ENCODE results near the gene RXRA. TPM values are rescaled to one million over a fixed set of nuclear protein-coding genes. Genes with fewer than 3 reads are reported as not detected.

Gene RXRA
- total RNA-seq, 1 experiment from 2014 or later, result 29.9 TPM

GRCh38 chr9:134318941-134319305 lies 7.3 kb upstream of the RXRA start:
- H3K36me3 Mint-ChIP-seq (ENCODE audit: insufficient read depth in 1 of 3, low read depth in 3 of 3), result no peaks in the 10 kb centered on the region
- no peak overlapping the region for H3K27ac Mint-ChIP-seq
- H3T11ph ChIP-seq (ENCODE audit: low read length), result no peak overlapping the region
- H3K27me3 ChIP-seq (ENCODE audit: insufficient read depth, low read length), result no peaks in the 10 kb centered on the region
- H3K4me2 ChIP-seq (ENCODE audit: insufficient read depth, insufficient read length, low read length), result no peak overlapping the region
- H2BK5ac ChIP-seq (ENCODE audit: insufficient read length, low read length), result no peak overlapping the region
- no peak overlapping the region for H2AFZ ChIP-seq (ENCODE audit: low read length)
- peaks cover 24 to 42% of the 10 kb centered on the region in 2 experiments for H3K4me1 Mint-ChIP-seq
- H4K5ac ChIP-seq (ENCODE audit: insufficient read length, low read depth, low read length), result no peak overlapping the region
- H2BK120ac ChIP-seq (ENCODE audit: low read depth, low read length, poor library complexity, severe bottlenecking), result no peak overlapping the region
- DNase-seq, result no peak
- H3K79me2 ChIP-seq (ENCODE audit: insufficient read depth, low read length), result no peaks in the 10 kb centered on the region
- H4K20me1 ChIP-seq (ENCODE audit: control insufficient read depth, insufficient read depth, insufficient read length), result no peaks in the 10 kb centered on the region
- H4K8ac ChIP-seq (replicated peaks; ENCODE audit: insufficient read length, low read depth, low read length), result no peak overlapping the region
- peaks cover 2% of the 10 kb centered on the region for H3K27me3 Mint-ChIP-seq (ENCODE audit: low read depth)
- H3K9ac ChIP-seq (ENCODE audit: extremely low read depth, insufficient read length, low read length), result no peak overlapping the region
- no peak overlapping the region for H3K27ac ChIP-seq (ENCODE audit: insufficient read length, low read depth, low read length)
- no peak overlapping the region for H3K4me3 Mint-ChIP-seq
- no peak overlapping the region for H2BK12ac ChIP-seq (ENCODE audit: insufficient read length, low read depth, low read length)
- H3K23ac ChIP-seq (ENCODE audit: insufficient read length, low read depth, low read length), result no peak overlapping the region
- no peak overlapping the region for H2BK15ac ChIP-seq (ENCODE audit: low read depth, low read length)
- H2BK20ac ChIP-seq (ENCODE audit: low read depth, low read length, poor library complexity, severe bottlenecking), result no peak overlapping the region
- H3K9me3 ChIP-seq (ENCODE audit: control insufficient read depth, low read depth, low read length), result no peaks in the 10 kb centered on the region
- no peak overlapping the region for H3K4ac ChIP-seq (ENCODE audit: low read depth, low read length)
- no peaks in the 10 kb centered on the region for H3K9me3 Mint-ChIP-seq
- no CpG with 5 or more reads among the region's 5 CpGs for WGBS (ENCODE audit: extremely low coverage, insufficient read length, low lambda C conversion rate)
- H3K79me1 ChIP-seq (ENCODE audit: insufficient read depth, low read depth, low read length, poor library complexity, severe bottlenecking), result no peaks in the 10 kb centered on the region
- no peak overlapping the region for H3K18ac ChIP-seq (ENCODE audit: insufficient read length, low read depth, low read length)
- H2AK5ac ChIP-seq (ENCODE audit: insufficient read length, low read length), result no peak overlapping the region
- H3K23me2 ChIP-seq (ENCODE audit: insufficient read length, low read depth, low read length, poor library complexity, severe bottlenecking), result no peaks in the 10 kb centered on the region
- no peak overlapping the region for H4K91ac ChIP-seq (ENCODE audit: insufficient read length, low read depth, low read length)
- H3K56ac ChIP-seq (ENCODE audit: insufficient read length, low read depth, low read length), result no peak overlapping the region
- no peak overlapping the region for H3K14ac ChIP-seq (ENCODE audit: insufficient read depth, low read length)
- TF ChIP-seq CTCF (conservative IDR thresholded peaks at IDR 0.05), result no peak
- no peaks in the 10 kb centered on the region for H3K4me1 ChIP-seq (ENCODE audit: insufficient read depth, low read length)
